Measurements from ENCODE around the gene DECR2.
"Not testable (repeated sequence)": the region's sequence is repeated elsewhere in the genome, so short reads cannot be mapped to it uniquely, and the experiment has no call there.

DECR2 gene

DNA sequence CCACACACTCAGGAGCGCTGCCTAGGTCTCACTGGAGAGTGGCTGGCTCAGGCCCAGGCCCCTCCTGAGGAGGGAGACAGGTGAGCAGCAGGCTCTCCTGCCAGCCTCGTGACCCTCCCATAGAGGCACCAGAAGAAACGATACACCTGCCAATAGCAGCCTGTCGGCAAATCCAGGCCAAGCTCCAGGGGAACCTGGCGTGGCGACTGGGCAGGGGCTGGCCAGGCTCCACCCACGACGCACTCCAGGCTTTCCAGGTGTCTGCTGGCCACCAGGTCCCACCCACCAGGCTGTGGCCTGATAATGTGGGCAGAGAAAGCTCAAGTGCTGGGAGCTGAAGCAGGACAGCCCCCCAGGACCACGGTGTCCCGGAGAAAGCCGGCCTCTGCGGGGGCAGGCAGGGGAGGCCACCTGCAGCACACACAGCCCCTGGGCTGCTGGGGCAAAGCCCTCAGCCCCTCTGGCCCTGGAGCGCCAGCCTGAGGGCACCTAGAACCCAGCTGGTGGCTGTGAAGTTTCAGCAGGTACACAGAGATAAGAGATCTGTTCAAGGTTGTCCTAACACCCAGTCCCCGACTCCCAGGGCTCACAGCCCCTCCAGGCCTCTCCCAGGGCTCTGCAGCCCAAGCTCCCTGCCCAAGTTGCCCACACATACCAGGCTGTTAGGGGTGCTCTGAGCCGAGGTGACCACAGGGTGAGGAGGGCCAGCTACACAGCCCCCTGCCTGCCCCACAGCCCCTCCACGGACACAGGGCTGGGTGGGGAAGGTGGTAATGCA, 22.3 kb upstream of the DECR2 start:
- DNase-seq (ENCODE audit: low spot score): no peak

DNA sequence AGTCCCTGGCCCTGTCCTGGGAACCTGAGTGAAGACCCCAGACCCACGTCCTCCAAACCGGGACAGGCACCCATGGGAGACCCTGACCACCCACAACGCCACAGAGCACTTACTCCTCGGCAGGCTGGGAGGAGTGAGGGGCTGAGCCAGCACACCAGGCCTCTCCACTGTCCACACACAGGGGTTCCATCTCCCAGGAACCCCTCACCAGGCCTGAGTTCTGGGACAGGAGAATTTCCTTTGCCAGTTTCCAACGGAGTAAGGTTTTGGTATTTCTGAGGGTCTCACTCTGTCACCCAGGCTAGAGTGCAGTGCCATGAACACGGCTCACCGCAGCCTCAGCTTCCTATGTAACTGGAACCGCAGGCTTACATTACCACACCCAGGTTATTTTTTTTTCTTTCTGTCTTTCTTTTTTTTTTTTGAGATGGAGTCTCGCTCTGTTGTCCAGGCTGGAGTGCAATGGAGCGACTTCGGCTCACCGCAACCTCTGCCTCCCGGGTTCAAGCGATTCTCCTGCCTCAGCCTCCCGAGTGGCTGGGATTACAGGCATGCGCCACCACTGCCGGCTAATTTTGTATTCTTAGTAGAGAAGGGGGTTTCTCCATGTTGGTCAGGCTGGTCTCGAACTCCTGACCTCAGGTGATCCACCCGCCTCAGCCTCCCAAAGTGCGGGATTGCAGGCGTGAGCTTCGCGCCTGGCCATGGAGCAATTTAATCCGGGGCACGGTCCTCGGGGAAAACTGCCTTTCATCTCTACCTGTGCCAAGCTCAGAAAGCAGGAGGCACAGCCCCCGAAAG, 21.5 kb upstream of the DECR2 start:
- no peak for DNase-seq (ENCODE audit: low spot score)

DNA sequence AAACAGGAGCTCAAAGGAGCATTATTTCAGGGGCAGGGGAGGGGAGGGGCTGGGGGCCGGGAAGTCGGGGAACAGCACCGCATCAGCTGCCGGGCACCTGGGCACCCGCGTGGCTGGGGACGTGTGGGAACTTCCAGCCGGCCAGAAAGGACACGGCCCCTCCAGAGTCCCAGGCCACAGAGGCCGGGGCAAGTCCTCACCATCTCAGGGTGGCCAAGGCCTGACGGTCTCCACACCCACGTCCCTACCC, 21.0 kb upstream of the DECR2 start:
- DNase-seq (ENCODE audit: low spot score): peak; percentile 45

DNA sequence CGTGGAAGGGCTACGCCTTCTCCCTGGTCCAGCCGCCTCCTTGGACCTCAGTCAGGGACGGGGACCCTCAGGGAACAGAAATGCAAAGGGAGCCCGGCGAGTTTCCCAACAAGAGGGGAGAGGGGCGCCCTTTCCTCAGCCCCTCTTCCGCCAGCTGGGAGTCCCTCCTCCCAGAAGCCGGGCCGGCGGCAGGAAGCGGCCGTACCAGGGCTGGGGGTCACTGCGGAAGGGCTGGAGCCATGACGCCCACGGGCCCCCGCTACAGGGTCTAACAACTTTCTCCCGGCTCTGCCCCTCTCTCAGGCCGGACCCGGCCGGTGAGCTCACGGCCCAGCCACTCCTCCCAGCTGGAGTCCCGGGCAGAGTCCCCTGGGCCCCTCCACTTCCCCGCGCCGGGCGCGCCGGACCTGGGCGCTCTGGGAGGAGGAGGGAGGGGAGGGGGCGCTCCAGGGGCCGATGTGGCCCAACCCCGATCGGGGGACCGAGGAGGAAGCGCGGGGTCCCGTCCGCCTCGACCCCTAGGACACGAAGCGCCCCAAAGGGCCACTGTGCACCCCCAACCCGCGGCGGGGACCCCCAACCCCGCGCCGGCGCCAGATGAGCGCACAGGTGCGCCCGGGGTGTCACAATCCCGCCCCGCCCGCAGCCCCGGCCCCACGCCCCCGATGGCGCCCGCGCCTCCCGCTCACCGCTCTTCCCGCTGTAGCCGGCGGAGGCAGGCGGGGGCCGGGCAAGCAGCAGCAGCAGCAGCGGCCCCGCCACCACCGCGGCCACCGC, 20.5 kb upstream of the DECR2 start:
- peak; percentile 46 for DNase-seq (ENCODE audit: low spot score)

DNA sequence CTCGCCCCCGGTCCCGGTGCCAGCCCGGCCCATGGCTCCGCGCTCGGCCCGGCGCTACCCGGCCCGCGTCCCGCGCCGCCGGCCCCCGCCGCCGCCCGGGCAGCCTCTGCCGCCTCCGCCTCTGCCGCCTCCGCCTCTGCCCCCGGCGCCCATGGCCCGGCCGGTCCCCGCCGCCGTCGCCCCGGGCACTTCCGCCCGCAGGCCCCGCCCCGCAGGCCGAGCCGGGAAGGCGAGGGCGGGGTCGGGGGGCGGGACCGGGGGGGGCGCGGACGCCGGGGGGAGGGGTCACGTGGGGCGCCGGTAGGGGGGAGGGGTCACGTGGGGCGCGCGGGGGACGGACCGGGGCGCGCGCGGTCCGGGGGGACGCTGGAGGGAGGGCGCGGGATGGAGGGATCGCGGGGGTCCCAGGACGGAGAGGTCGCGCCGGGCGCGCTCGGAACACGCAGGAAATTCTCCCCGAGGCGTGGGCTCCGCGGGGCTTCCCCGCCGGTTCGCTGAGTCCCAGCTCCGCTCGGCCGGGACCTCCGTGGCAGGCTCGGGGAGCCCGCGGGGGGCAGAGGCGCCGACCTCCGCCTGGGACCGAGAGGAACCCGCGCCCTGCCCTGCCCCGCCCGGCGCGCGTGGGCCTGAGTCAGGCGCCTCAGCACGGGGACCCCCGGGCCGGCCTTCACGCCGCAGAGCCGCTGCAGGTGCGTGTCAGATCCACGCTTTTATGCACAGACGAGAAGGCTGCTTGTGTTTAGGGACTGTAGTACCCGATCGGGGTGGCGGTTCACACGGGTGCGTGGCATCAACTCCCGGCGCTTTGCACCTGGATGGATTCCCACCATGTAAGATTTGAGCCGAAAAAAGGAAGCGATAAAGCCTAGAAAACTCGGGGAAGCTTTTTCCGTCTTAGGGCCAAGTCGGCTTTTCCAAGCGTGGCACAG, 19.6 kb upstream of the DECR2 start, which contains the start of gene PGAP6:
PGAP6 (minus strand) TSS at position 190 of the 929 bp plus-strand sequence; CDS start at position 33, 157 bp downstream.
- peak; percentile 98 for DNase-seq (ENCODE audit: low spot score)

DNA sequence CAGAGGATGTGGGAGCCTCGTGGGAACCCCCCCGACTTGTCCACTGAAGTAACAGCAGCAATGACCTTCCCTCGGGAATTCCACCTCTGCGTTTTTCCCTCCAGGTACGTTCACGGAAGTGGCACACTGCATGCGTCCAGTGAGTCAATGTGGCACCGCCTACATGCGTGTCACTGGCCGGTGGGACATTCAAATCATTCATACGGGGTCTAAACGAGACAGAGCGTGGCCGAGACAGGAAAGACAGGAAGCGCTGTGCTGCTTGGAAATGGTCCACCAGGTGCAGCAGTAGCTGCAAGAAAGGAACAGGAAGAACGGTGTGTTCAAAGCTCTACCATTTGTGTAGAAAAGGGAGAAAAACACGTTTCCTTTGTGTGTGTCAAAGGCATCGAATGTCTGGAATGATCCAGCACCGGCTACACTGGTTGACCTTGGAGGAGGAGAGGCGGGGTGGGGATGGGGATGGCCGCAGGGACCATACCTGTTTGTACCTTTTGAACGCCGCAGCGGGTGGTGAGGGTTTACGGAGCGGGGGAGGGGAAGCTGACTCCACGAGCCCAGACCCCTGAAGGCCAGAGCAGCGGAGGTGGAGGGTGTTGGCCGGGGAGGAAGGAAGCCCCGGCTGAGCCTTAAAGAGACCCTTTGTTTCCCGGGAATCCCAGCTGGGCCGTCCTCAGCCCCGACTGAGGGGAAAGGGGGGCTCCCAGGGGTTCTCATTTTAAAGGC, 18.2 kb upstream of the DECR2 start:
- DNase-seq (ENCODE audit: low spot score): no peak

DNA sequence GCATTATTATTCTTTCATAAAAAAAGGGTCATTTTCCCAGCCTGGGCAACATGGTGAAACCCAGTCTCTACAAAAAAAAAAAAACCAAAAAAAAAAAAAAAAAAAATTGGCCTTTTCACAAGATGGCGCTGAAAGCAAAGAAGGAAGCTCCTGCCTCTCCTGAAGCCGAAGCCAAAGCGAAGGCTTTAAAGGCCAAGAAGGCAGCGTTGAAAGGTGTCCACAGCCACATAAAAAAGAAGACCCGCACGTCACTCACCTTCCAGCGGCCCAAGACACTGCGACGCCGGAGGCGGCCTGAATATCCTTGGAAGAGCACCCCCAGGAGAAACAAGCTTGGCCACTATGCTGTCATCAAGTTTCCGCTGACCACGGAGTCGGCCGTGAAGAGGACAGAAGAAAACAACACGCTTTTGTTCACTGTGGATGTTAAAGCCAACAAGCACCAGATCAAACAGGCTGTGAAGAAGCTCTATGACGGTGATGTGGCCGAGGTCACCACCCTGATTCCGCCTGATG, 15.0 kb upstream of the DECR2 start:
- no peak for DNase-seq (ENCODE audit: low spot score)

DNA sequence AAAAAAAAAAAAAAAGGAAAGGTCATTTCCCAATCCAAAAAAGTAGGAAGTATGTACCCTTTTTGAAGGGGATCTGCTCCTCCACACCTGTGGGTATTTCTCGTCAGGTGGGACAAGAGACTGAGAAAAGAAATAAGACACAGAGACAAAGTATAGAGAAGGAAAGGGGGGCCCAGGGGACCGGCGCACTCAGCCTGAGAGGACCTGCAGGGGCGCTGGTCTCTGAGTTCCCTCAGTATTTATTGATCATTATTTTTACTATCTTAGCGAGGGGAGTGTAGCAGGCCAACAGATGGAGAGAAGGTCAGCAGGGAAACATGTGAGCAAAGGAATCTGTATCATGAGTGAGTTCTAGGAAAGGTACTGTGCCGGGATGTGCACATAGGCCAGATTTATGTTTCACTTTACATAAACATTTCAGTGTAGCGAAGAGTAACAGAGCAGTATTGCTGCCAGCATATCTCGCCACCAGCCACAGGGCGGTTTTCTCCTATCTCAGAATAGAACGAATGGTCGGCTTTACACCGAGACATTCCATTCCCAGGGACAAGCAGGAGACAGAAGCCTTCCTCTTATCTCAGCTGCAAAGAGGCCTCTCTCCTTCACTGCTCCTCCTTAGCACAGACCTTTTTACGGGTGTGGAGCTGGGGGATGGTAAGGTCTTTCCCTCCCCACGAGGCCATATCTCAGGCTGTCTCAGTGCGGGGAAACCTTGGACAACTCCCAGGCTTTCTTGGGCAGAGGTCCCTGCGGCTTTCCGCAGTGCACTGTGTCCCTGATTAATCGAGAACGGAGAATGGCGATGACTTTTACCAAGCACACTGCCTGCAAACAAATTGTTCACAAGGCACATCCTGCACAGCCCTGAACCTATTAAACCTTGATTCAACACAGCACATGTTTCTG, 13.7 kb upstream of the DECR2 start:
- DNase-seq (ENCODE audit: low spot score): not testable (repeated sequence)

DNA sequence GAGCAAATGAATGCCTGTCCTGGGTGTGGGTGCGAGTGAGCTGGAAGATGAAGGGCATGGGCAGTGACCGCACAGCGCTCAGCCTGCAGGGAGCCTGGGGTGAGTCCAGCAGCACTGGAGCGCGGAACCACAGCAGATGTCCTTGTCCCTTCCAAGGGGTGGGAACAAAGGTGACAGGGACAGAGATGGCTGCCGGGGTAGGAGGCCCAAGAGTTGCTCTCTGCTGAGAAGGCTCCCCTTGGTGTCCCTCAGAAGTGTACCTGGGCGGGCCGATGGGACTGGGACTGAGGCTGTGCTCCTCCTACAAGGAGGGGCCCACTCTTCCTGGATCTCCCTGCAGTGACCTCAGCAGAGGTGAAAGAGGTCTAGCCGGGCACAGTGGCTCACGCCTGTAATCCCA, 12.3 kb upstream of the DECR2 start:
- DNase-seq (ENCODE audit: low spot score): no peak

DNA sequence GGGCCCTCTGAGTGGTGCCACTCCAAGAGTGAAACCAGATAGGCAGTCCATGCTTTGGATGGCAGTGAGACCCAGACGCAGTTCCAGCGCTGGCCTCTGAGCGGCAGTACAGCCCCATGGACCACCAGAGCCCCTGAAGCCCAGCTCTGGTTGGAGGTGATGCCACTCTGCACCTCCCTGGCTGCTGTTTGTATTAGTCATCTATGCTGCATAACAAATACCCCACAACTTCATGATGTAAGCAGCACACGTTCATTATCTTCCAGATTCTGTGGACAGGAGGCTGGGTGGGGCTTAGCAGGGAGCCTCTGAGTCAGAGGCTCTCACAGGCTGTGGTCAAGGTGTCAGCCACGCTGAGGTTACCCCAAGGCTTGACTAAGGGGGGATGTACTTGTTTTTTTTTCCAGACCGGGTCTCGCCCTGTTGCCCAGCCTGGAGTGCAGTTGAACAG, 9.8 kb upstream of the DECR2 start:
- peak; percentile 60 for DNase-seq (ENCODE audit: low spot score)

DNA sequence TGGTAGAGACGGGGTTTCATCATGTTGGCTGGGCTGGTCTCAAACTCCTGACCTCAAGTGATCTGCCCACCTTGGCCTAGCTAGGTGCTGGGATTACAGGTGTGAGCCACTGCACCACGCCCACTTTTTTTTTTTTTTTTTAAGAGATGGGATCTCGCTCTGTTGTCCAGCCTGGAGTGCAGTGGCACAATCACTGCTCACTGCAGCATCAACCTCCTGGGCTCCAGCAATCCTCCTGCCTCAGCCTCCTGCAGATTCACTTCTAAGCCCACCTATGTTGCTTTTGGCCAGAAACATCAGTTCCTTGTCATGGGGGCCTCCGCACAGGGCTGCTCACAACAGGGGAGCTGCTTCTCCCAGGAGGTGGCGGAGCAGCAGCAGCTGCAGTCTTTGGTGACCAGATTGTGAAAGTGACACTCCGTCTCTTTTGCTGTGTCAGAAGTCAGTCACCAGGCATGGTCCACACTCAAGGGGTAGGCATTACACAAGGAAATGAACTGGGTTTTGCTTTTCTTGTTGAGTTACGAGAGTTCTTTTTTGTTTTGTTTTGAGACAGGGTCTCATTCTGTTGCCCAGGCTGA, 9.1 kb upstream of the DECR2 start:
- no peak for DNase-seq (ENCODE audit: low spot score)

DNA sequence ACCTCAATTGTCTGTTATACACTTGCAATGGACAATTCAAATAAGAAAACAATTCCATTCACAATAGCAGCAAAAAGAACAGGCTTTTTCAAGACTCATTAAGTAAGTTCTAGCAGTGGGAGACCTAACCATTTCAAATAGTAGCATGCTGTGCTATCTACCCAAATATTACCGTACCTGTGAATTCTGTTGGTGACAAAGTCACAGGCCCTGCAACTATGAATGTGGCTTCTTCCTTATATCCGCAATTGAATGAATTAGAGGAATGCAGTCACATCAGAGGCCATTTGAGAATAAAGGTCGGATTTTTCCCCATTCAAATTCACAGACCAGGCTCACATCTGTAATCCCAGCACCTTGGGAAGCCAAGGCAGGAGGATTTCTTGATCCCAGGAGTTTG, 5.5 kb upstream of the DECR2 start:
- no peak for DNase-seq (ENCODE audit: low spot score)

DNA sequence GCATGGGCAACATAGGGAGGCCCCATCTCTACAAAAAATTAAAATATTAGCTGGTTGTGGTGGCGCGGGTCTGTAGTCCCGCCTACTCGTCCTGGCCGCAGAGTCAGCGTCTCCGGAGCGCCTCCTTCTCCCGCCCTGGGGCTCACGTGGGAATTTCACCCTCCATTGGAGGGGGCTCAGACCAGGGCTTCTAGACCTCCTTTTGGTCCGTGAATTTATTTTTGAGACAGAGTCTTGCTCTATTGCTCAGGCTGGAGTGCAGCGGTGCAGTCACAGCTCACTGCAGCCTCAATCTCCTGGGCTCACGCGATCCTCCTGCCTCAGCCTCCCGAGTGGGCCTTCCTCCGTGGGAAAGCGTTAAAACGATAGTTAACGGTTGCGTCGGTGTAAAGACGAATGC, 5.1 kb upstream of the DECR2 start:
- DNase-seq (ENCODE audit: low spot score): peak; percentile 82

DNA sequence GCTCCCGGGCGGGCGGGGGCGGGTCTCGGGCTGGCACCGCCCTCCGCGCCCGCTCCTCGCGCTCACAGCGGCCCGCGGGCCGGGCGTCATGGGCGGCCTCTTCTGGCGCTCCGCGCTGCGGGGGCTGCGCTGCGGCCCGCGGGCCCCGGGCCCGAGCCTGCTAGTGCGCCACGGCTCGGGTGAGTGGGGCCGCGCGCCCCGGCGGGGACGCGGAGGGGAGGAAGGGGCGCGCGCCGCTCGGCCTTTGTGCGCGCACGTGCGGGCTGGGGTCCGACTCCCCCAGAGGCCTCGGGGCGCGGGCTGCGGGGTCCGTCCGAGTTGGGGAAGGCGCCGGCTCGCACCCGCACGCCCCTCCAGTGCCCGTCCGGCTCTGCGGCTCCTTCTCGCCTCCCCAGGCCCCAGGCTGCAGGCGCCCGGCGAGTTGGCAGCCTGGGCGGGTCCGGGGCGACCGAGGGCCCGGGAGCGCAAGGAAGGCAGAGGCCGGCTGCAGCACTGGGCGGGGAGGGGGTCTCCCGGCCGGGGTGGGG, 4.5 kb upstream of the DECR2 start, which contains the start of gene NME4:
NME4 (plus strand) TSS at position 65 of the 527 bp plus-strand sequence; CDS start at position 89, 24 bp downstream.
- DNase-seq (ENCODE audit: low spot score): peak; percentile 82

DNA sequence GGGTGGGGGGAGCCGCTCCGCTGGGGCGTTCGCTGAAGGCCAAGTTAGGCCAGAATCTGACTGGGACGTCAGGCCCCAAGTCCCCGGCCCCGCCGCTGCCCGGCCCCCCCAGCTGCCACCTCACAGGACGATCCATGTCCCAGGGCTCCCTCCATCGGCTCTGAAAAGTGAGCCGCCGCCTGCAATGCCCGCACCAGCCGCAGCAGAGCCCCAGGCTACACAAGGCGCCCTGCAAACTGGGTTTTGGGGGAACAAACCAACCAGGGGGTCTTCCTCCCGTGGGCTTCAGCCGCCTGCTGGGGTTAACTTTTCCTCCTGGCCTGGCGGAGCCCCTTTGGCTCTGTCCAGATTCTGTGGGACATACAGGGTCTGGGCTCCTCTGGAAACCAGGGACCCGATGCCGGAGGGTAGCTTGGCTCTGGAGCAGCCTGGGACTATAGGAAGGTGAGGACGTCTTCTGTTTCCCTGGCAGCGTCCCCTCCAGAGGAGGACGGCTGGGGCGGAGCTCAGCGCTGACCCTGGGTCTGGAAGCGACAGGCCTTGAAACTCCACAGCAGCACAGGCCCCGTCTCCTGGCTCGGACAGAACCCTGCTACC, 3.9 kb upstream of the DECR2 start:
- peak; percentile 86 for DNase-seq (ENCODE audit: low spot score)

DNA sequence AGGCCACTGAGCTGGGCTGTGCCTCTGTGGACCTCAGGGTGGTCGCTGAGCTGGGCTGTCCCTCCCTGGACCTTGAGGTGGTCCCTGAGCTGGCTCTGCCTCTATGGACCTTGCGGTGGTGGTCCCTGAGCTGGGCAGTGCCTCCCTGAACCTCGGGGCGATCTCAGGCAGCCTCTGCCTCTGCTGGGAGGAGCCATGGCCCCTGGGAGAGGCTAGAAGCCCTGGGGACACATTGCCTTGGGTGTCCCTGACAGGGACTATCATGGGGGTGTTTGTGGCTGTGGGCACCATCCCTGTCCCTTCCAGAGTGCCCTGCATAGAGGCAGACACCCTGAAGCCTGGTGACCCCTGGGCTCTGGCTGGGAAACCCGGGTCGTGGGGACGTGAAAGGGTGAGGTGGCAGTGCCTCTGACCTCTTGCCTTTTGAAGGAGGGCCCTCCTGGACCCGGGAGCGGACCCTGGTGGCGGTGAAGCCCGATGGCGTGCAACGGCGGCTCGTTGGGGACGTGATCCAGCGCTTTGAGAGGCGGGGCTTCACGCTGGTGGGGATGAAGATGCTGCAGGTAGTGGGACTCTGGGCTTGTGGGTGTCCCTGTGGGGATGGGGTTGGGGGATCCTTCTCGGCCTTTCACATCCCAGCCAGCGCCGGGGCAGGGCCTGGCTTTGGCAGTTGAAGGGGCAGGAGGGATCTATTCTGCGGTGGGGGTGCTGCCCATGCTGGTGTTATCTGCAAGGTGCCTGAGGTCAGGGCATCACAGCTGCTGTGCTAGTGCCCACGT, 2.9 kb upstream of the DECR2 start:
- DNase-seq (ENCODE audit: low spot score): no peak

DNA sequence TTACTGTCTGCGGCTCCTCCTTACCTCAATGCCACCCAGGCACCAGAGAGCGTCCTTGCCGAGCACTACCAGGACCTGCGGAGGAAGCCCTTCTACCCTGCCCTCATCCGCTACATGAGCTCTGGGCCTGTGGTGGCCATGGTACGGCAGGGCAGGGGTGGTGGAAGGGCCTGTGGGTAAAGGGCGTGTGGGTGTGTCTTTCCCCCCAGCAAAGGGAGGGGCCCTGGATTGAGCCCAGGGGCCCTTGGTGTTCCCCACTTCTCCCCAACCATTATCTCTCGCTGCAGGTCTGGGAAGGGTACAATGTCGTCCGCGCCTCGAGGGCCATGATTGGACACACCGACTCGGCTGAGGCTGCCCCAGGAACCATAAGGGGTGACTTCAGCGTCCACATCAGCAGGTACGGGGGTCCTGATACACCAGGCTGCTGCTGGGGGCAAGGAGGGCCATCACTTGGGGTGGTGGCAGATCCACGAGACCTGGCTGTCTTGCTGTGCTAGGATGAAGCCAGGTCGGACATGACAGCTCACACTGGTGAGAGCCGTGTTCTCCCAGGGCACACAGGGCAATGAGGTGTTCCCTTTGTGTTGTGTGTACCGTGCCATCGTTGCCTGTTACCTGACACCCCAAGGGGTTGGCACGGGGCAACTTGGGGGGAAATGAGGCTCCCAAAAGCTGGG, 2.2 kb upstream of the DECR2 start:
- no peak for DNase-seq (ENCODE audit: low spot score)

All from GM03348 (cell line).